ENCODE results near the gene ARHGAP33. TPM values are rescaled to one million over a fixed set of nuclear protein-coding genes. Genes with fewer than 3 reads are reported as not detected.
A peak's percentile ranks its signal among the peaks of the same experiment; 100 is the strongest.

The ARHGAP33 gene
- total RNA-seq, 6 experiments from 2014 or later: 5.4 to 11.0 (median 8.8) TPM

DNA sequence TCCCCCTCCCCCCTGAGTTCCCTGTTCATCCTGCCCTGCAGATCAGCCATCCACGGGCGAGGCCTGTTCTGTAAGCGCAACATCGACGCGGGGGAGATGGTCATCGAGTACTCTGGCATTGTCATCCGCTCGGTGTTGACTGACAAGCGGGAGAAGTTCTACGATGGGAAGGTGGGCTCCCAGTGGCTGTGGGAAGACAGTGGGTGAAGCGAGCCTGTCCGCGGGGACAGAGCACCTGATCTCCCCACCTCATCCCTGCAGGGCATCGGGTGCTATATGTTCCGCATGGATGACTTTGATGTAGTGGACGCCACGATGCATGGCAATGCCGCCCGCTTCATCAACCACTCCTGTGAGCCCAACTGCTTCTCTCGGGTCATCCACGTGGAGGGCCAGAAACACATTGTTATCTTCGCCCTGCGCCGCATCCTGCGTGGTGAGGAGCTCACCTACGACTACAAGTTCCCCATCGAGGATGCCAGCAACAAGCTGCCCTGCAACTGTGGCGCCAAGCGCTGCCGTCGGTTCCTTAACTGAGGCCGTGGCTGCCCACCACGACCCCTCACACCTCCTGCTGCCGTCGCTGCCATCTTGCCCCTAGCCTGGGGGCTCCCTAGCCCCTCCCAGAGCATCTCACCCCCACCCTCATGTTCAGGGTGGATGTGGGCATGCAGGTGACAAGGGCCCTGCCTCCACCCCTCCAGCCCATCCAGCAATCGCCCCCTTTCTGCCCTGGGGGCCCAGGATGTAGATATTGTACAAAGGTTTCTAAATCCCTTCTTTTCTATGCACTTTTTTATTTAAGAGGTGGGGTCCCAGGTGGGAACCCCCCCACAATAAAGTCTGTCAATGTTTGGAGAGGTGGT lies 37.1 kb upstream of the ARHGAP33 start:
- Mint-ChIP-seq H3K4me1 (ENCODE audit: low read depth) (peaks cover 18% of the 10 kb centered on the region), H3K4me3 (no peak overlapping the region)

GRCh38 chr19:35738887-35739229 lies 36.5 kb upstream of the ARHGAP33 start:
- no peak overlapping the region for H3K27ac Mint-ChIP-seq
- H3K9me3 Mint-ChIP-seq: no peaks in the 10 kb centered on the region
- no peak for DNase-seq
- peaks cover 13% of the 10 kb centered on the region for H3K36me3 Mint-ChIP-seq (ENCODE audit: low read depth)
- H3K4me3 Mint-ChIP-seq: no peak overlapping the region
- peaks cover 18% of the 10 kb centered on the region for H3K4me1 Mint-ChIP-seq (ENCODE audit: low read depth)
- peaks cover 15% of the 10 kb centered on the region for H3K27me3 Mint-ChIP-seq (ENCODE audit: insufficient read depth)
- no peak for TF ChIP-seq CTCF (IDR thresholded peaks at IDR 0.05)

More for the DNA sequence above, 37.1 kb upstream of the ARHGAP33 start:
- peaks cover 13% of the 10 kb centered on the region for H3K36me3 Mint-ChIP-seq (ENCODE audit: low read depth)
- H3K27ac Mint-ChIP-seq: no peak overlapping the region
- TF ChIP-seq CTCF (IDR thresholded peaks at IDR 0.05): no peak
- DNase-seq: no peak
- no peaks in the 10 kb centered on the region for H3K9me3 Mint-ChIP-seq
- H3K27me3 Mint-ChIP-seq (ENCODE audit: insufficient read depth): peaks cover 15% of the 10 kb centered on the region

- Mint-ChIP-seq H3K9me3 (no peaks in the 10 kb centered on the region), H3K27me3 (ENCODE audit: insufficient read depth) (peaks cover 11% of the 10 kb centered on the region), H3K4me1 (ENCODE audit: low read depth) (peaks cover 23% of the 10 kb centered on the region), H3K36me3 (ENCODE audit: low read depth) (peaks cover 13% of the 10 kb centered on the region), H3K27ac (peak overlapping the region; percentile 54), H3K4me3 (peak overlapping the region; percentile 64)
- DNase-seq: no peak
- TF ChIP-seq CTCF (IDR thresholded peaks at IDR 0.05): no peak
Measured at GRCh38 chr19:35739275-35740107, 35.9 kb upstream of the ARHGAP33 start.

DNA sequence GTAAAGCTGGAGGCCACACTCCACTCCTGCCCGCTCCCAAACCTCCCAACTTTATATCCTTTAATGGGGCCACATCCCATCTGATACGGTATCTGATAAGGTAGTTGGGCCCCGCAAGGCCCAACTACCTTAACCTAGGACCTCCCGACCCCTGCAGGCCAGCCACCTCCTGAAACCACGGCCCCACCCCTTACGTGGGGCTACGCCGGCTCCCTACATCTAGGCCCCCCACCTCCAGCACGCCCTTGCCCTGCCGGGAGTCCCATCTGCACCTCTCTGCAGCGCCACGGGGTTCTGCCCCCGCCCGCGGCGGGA lies 35.3 kb upstream of the ARHGAP33 start:
- Mint-ChIP-seq H3K27me3 (ENCODE audit: insufficient read depth) (peaks cover 11% of the 10 kb centered on the region), H3K9me3 (no peaks in the 10 kb centered on the region), H3K4me3 (peak overlapping the region; percentile 87), H3K4me1 (ENCODE audit: low read depth) (peaks cover 26% of the 10 kb centered on the region), H3K27ac (no peak overlapping the region; the same call in 1 of the 2 replicates), H3K36me3 (ENCODE audit: low read depth) (peaks cover 13% of the 10 kb centered on the region)
- DNase-seq: no peak
- no peak for TF ChIP-seq CTCF (IDR thresholded peaks at IDR 0.05)

- DNase-seq: peak; percentile 94
- peak overlapping the region; percentile 38 for H3K27ac Mint-ChIP-seq
- TF ChIP-seq CTCF (IDR thresholded peaks at IDR 0.05): peak; percentile 42; the same call in 1 of the 2 replicates
- H3K36me3 Mint-ChIP-seq (ENCODE audit: low read depth): peaks cover 12% of the 10 kb centered on the region
- no peaks in the 10 kb centered on the region for H3K9me3 Mint-ChIP-seq
- peak overlapping the region; percentile 87 for H3K4me3 Mint-ChIP-seq
- peaks cover 9% of the 10 kb centered on the region for H3K27me3 Mint-ChIP-seq (ENCODE audit: insufficient read depth)
- H3K4me1 Mint-ChIP-seq (ENCODE audit: low read depth): peaks cover 26% of the 10 kb centered on the region
Measured at GRCh38 chr19:35740423-35741202, 34.8 kb upstream of the ARHGAP33 start.
